Measurements from ENCODE around the gene S1PR2.
A peak's percentile ranks its signal among the peaks of the same experiment; 100 is the strongest.
"Not testable (repeated sequence)": the region's sequence is repeated elsewhere in the genome, so short reads cannot be mapped to it uniquely, and the experiment has no call there.

S1PR2 gene

DNA sequence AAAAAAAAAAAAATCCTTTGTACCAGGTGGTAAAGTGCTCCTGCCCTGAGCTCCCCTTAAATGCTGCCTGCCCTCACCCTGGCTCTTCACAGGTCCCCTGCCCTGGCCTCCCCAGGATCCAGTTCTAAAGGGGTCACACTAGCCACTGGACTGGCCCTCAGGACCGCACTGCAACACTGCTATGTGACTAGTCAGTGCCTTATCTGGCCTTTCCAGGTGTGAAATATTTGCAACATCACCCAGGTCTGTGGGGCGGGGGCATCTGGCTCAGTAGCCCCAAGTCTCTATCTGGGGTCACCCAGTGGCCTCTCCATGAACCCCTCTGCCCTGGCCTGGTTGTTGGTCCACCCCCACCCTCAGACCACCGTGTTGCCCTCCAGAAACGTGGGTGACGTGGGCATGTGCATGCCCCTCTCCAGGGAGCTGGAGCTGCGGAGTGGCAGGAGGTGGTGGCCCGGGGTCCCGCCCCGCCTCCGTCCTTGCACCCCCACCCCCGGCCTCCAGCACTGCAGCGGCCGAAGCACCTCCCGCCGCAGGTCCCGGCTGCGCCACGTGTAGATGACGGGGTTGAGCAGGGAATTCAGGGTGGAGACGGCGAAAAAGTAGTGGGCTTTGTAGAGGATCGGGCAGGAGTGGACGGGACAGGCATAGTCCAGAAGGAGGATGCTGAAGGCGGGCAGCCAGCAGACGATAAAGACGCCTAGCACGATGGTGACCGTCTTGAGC is 7.5 kb downstream of the S1PR2 start:
- DNase-seq: no peak

GRCh38 chr19:10222201-10222890 is 8.8 kb downstream of the S1PR2 start:
- no peak for DNase-seq

DNA sequence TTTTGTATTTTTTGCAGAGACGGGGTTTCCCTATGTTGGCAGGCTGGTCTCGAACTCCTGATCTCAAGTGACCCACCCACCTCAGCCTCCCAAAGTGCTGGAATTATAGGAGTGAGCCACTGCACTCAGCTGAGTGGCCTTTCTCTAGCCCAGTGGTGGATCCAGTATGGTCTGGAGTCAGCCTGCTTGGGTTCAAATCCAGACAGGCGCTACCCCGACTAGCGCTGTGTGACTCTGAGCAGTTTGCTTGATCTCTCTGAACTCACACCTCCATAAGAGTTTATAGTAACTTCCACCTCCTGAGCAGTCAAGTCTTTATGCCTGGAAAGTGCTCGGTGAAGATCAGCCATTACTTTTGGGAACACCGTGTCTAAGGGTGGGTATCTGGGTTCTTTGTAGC is 10.4 kb downstream of the S1PR2 start:
- no peak for DNase-seq

- DNase-seq: peak; percentile 68
Observed at GRCh38 chr19:10219678-10220077, 11.5 kb downstream of the S1PR2 start.

GRCh38 chr19:10217085-10217484 is 14.0 kb downstream of the S1PR2 start:
- DNase-seq: no peak

- DNase-seq: peak; percentile 46
Observed at GRCh38 chr19:10214784-10215183, 16.3 kb downstream of the S1PR2 start.

GRCh38 chr19:10211691-10212090 is 19.4 kb downstream of the S1PR2 start:
- DNase-seq: no peak

DNA sequence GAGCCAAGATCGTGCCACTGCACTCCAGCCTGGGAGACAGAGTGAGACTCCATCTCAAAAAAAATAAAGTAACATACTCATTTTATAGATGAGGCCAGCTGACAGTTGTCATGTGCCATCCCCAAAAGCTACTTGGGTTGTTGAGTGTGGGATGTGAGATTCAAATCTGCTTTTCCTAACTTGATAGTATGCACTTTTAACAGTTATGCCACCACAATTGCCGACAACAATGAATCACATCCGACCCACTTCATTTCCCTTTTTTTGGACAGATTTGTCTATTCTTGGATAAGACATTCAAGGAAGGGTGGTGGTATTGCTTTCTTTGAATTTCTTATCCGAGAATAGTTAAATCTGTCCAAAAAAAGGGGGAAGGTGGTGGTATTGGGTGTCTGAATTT is 20.1 kb downstream of the S1PR2 start:
- no peak for DNase-seq

DNA sequence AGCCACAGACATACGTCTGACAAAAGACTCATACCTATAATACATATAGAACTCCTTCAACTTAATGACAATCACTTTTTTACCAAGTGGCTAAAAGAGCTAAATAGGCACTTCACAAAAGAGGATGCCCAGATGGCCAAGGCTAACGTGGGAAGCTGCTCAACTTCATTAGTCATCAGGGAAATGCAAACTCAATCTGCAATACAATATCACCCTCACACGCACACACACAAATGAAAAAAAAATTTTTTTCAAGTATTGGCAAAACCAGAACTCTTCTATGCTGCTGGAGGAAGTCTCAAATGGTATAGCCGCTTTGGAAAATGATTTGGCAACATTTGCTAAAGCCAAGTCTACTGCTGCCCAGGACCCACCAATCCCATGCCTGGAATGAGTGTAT is 21.8 kb downstream of the S1PR2 start:
- DNase-seq: peak; percentile 15

DNA sequence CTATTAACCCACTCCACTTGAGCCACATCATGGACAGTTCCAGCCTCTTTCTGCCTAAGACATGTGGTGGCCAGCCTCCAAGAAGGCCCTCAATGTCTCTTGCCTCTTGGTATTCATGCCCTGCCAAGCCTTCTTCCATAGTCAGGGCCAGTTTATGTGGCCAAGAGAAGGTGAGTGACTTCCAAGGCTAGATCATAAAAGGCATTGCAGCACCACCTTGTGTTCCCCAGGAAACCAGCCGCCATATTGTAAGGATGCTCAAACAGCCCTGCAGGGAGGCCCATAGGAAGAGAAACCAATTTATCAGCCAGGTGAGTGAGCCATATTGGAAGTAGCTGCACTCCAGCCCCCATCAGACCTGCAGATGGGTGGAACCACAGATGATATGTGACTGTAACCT is 24.1 kb downstream of the S1PR2 start:
- DNase-seq: no peak

GRCh38 chr19:10206226-10206885 is 24.8 kb downstream of the S1PR2 start:
- no peak for DNase-seq

- DNase-seq: no peak
Observed at GRCh38 chr19:10205636-10206035, 25.5 kb downstream of the S1PR2 start.

DNA sequence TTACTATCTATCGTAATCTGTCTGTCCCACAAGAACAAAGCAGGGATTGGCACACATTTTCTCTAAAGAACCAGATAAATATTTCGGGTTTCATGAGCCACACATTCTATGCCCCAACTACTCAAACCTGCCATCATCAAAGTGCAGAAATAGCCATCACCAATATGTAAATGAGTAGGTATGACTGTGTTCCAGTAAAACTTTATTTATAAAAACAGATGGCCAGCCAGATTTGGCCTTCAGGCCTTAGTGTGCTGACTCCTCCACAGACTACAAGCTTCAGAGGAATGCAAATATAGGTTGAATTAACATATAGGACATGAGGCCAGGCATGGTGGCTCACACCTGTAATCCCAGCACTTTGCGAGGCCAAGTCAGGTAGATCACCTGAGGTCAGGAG is 27.4 kb downstream of the S1PR2 start:
- DNase-seq: no peak

DNA sequence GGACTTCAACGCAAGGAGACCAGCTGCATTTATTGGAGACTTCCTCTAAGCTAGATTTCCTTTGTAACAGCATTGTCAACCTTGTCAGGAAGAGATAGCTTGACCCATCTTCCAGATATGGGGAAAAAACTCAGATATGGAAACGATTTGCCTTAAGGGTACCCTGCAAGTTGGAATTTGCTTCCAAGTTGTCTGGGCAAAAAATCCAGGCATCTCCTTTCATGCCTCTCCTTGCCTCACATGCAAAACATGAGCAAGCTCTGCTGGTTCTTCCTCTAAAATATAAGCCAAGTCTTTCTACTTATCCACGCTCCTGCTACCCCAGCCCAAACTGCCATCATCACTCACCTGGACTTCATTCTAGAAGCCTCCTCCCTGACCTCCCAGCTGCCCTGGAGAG is 30.0 kb downstream of the S1PR2 start:
- no peak for DNase-seq

- DNase-seq: not testable (repeated sequence)
Observed at GRCh38 chr19:10200101-10200500, 31.0 kb downstream of the S1PR2 start.

DNA sequence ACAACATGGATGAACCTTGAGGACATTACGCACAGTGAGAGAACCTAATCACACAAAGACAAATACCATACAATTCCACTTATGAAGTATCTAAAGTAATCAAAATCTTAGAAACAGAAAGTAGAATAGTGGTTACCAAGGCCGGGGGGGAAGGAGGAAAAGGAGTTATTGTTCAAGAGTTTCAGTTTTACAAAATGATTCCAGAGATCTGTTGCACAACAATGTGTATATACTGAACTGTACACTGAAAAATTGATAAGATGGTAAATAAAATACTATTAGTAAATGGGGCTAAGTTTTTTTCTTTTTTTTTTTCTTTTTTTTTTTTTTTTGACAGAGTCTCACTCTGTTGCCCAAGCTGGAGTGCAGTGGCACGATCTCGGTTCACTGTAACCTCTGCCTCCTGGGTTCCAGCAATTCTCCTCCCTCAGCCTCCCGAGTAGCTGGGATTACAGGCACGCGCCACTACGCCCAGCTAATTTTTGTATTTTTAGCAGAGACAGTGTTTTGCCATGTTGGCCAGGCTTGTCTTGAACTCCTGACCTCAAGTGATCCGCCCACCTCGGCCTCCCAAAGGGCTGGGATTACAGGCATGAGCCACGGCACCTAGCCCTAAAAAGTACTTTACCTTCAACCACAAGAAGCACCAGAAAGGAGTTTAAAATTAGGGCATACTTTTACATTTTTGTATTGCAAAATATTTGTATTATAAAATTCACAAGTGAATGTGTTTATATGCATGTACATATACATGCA is 32.1 kb downstream of the S1PR2 start:
- not testable (repeated sequence) for DNase-seq

GRCh38 chr19:10195199-10195519 is 36.0 kb downstream of the S1PR2 start:
- no peak for DNase-seq

- peak; percentile 98 for DNase-seq
Observed at GRCh38 chr19:10194500-10195198, 36.5 kb downstream of the S1PR2 start, which contains the start of gene DNMT1. Gene DNMT1 (minus strand): TSS chr19:10194953. CDS start chr19:10194899, 54 bp downstream.

DNA sequence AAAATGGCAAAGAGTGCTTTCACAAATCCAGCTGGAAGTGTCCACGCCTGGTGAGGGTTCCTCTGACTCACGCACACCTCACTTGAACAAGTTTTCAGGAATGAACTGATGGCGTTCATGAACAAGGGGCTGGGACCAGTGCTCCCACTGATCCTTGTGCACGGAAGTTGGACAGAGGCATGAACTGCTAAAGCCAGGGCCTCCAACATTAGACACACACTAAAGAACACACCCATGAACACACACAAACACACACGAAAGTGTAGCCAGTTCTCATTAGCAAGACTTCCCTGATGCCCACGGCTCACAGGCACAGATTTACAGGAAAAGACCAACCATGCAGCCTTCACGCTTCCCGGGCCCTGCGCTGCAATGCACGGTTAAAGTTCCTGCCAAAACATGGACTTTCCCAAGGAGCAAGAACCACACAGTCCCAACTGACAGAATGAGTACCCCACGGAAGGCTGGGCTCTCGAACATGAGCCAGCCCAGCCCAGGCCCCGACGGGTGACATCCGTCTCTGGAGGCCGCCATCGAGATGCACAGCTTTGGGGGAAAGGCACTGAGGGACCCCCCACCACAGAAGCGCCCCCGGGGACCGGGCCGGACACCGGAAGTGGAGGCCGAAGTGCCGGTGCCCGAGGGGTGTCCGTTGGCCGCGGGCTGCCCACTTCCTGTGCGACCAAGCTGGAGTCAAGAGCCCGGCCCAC is 37.2 kb downstream of the S1PR2 start:
- DNase-seq: peak; percentile 24

DNA sequence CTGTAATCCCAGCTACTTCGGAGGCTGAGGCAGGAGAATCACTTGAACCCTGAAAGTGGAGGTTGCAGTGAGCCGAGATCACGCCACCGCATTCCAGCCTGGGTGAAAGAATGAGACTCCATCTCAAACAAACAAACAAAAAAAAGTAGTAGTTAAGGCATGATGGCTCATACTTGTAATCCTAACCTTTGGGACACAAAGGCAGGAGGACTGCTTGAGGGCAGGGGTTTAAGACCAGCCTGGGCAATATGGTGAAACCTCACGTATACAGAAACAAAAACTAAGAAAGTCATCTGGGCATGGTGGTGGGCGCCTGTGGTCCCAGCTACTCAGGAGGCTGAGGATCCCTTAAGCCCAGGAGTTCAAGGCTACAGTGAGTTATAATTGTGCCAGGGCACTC is 38.2 kb downstream of the S1PR2 start:
- no peak for DNase-seq

- peak; percentile 64 for DNase-seq
Observed at GRCh38 chr19:10191347-10191746, 39.8 kb downstream of the S1PR2 start.

- no peak for DNase-seq
Observed at GRCh38 chr19:10190026-10190425, 41.1 kb downstream of the S1PR2 start.

Data from fibroblast of skin of scalp (primary cell).